ENCODE measurements around the gene HTRA3. TPM values are rescaled to one million over a fixed set of nuclear protein-coding genes. Genes with fewer than 3 reads are reported as not detected.

Gene HTRA3
- total RNA-seq, 1 experiment from 2014 or later: not detected

DNA sequence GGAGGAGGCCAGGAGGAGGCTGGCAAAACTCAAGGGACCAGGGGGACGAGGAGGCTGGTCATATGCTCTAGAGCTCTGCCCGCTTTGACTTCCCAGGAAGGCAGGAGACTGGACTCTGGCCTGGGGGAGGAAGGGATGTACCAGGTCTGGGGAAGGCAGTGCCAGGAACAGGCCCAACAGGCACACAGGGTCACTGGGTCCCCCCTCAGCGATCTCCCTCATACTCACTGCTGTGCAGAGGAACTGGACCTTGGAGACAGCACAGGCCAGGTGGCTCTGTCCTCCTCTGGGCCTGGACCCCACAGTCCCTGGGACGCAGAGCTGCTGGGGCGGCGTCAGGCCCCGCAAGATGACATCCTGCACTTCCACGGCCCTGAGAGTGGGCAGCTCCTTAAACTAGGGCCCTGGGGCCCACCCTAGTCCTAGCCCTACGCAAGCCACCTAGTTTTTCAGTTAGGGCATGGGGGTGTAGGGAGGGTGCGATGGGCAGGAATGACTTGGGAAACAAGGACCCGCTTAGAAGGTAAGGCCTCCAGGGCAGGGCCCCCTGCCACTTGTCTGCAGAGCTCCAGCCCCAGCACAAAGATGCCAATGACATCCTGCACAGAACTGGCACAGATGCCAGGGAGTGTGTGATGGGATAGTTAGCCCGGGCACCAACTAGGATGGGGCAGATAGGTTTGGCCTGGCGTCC, 59.5 kb downstream of the HTRA3 start:
- no peaks in the 10 kb centered on the region for H3K9me3 ChIP-seq (ENCODE audit: low read length)
- no peak overlapping the region for H3K9ac ChIP-seq (ENCODE audit: low read length)
- no peak overlapping the region for H3K4me3 ChIP-seq (ENCODE audit: low read length)
- no peak overlapping the region for H3K27ac ChIP-seq (ENCODE audit: low read length)
- no peaks in the 10 kb centered on the region for H3K9me2 ChIP-seq (replicated peaks; ENCODE audit: insufficient read depth, low read length)
- no peaks in the 10 kb centered on the region for H3K36me3 ChIP-seq (ENCODE audit: insufficient read depth, low read length)
- H3K79me2 ChIP-seq (ENCODE audit: low read length): no peaks in the 10 kb centered on the region
- H3K27me3 ChIP-seq (ENCODE audit: low read length): no peaks in the 10 kb centered on the region
- no peak overlapping the region for H2AFZ ChIP-seq (ENCODE audit: low read length)
- H4K20me1 ChIP-seq (ENCODE audit: insufficient read depth, low read depth, low read length): no peaks in the 10 kb centered on the region
- no peaks in the 10 kb centered on the region for H3K4me1 ChIP-seq (ENCODE audit: low read length)
- DNase-seq: no peak
- no peak overlapping the region for H3K4me2 ChIP-seq (ENCODE audit: low read depth, low read length, poor library complexity, severe bottlenecking)

- no peaks in the 10 kb centered on the region for H3K36me3 ChIP-seq (ENCODE audit: insufficient read depth, low read length)
- H3K9me2 ChIP-seq (replicated peaks; ENCODE audit: insufficient read depth, low read length): no peaks in the 10 kb centered on the region
- H3K4me3 ChIP-seq (ENCODE audit: low read length): no peak overlapping the region
- no peak for DNase-seq
- H3K79me2 ChIP-seq (ENCODE audit: low read length): no peaks in the 10 kb centered on the region
- no peaks in the 10 kb centered on the region for H3K27me3 ChIP-seq (ENCODE audit: low read length)
- H3K4me2 ChIP-seq (ENCODE audit: low read depth, low read length, poor library complexity, severe bottlenecking): no peak overlapping the region
- no peak overlapping the region for H3K27ac ChIP-seq (ENCODE audit: low read length)
- no peak overlapping the region for H2AFZ ChIP-seq (ENCODE audit: low read length)
- H4K20me1 ChIP-seq (ENCODE audit: insufficient read depth, low read depth, low read length): no peaks in the 10 kb centered on the region
- no peaks in the 10 kb centered on the region for H3K4me1 ChIP-seq (ENCODE audit: low read length)
- no peak overlapping the region for H3K9ac ChIP-seq (ENCODE audit: low read length)
- no peaks in the 10 kb centered on the region for H3K9me3 ChIP-seq (ENCODE audit: low read length)
These were observed 60.0 kb downstream of the HTRA3 start for GRCh38 chr4:8329560-8329858.

- Histone ChIP-seq H2AFZ (ENCODE audit: low read length) (no peak overlapping the region), H3K9me2 (replicated peaks; ENCODE audit: insufficient read depth, low read length) (no peaks in the 10 kb centered on the region), H3K27me3 (ENCODE audit: low read length) (no peaks in the 10 kb centered on the region), H3K79me2 (ENCODE audit: low read length) (no peaks in the 10 kb centered on the region), H3K9me3 (ENCODE audit: low read length) (no peaks in the 10 kb centered on the region), H3K4me3 (ENCODE audit: low read length) (no peak overlapping the region), H3K4me2 (ENCODE audit: low read depth, low read length, poor library complexity, severe bottlenecking) (no peak overlapping the region), H3K9ac (ENCODE audit: low read length) (no peak overlapping the region), H4K20me1 (ENCODE audit: insufficient read depth, low read depth, low read length) (no peaks in the 10 kb centered on the region), H3K27ac (ENCODE audit: low read length) (no peak overlapping the region), H3K36me3 (ENCODE audit: insufficient read depth, low read length) (no peaks in the 10 kb centered on the region), H3K4me1 (ENCODE audit: low read length) (no peaks in the 10 kb centered on the region)
- DNase-seq: no peak
These were observed 60.6 kb downstream of the HTRA3 start for GRCh38 chr4:8329859-8330761.

DNA sequence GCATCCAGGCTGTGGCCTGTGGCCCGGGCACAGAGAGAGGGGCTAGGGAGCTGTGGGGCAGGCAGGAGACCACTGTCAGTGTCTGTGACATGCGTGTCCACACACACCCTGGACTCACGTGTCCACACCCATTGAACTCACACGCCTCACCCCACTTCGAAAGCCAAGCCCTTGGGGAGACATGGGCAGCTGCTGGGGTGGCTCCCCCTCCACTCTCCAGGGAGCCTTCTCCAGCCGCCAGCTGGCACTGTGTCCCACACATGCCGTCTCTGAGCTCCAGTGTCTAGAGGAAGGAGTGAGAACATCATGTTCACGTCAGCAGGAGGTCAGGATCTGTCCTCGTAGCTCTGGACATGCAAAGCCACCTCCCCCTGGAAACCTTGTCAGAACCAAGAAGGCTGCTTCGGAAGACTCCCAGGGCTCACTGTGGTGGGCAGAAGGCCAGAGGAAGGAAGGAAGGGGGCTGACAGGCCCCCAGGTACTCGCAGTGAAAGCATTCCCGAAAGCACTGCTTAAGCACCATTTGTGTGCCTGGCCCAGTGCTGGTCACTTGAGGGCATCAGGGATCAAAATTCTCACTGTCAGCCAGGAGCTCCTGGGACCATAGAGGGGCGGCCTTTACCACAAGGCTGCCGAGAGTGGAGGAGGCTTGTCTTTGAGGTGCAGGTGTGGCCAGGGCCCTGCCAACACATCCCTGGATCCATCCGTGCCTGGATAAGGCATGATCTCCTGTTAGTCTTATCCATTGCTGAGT, 61.4 kb downstream of the HTRA3 start:
- Histone ChIP-seq H4K20me1 (ENCODE audit: insufficient read depth, low read depth, low read length) (no peaks in the 10 kb centered on the region), H3K4me3 (ENCODE audit: low read length) (no peak overlapping the region), H3K9ac (ENCODE audit: low read length) (no peak overlapping the region), H3K4me2 (ENCODE audit: low read depth, low read length, poor library complexity, severe bottlenecking) (no peak overlapping the region), H3K4me1 (ENCODE audit: low read length) (no peaks in the 10 kb centered on the region), H3K9me2 (replicated peaks; ENCODE audit: insufficient read depth, low read length) (no peaks in the 10 kb centered on the region), H3K36me3 (ENCODE audit: insufficient read depth, low read length) (no peaks in the 10 kb centered on the region), H3K79me2 (ENCODE audit: low read length) (no peaks in the 10 kb centered on the region), H3K9me3 (ENCODE audit: low read length) (no peaks in the 10 kb centered on the region), H3K27ac (ENCODE audit: low read length) (no peak overlapping the region), H2AFZ (ENCODE audit: low read length) (no peak overlapping the region), H3K27me3 (ENCODE audit: low read length) (no peaks in the 10 kb centered on the region)
- no peak for DNase-seq

- Histone ChIP-seq H4K20me1 (ENCODE audit: insufficient read depth, low read depth, low read length) (no peaks in the 10 kb centered on the region), H3K27me3 (ENCODE audit: low read length) (no peaks in the 10 kb centered on the region)
These were observed 62.0 kb downstream of the HTRA3 start for GRCh38 chr4:8331575-8331955.

DNA sequence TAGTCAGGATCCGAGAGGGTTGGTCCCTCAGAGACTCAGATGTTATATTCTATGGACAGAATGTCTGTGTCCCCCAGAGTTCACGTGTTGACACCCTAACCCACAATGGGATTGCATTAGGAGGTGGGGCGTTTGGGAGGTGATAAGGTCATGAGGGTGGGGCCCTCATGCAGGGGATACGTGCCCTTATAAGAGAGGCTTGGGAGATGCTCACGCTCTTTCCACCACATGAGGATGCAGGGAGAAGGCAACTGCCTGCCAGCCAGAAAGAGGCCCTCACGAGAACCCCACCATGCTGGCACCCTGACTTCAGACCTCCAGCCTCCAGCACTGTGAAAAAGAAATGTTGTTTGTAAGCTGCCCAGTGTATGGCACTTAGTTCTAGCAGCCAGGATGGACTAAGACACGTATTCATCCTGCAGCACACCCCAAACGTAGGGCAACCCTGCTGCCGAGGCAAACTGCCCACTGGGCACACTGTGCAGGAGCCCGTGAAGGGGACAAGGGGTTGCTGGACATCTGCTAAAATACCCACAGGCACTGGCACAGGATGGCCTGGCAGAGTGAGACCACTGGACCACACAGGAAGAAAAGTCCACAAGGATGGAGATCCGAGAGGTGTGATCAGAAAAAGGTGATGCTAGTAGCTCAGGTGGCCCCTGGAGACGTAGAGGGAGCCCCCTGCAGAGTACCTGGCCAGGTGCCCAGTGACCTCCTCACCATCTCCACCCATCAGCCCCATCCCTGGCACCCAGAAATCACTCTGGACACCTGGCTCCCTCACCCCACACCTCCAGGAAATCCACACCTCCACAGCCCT, 62.7 kb downstream of the HTRA3 start:
- no peaks in the 10 kb centered on the region for H3K9me3 ChIP-seq (ENCODE audit: low read length)
- DNase-seq: no peak

More at GRCh38 chr4:8331575-8331955, 62.0 kb downstream of the HTRA3 start:
- DNase-seq: no peak
- H3K27ac ChIP-seq (ENCODE audit: low read length): no peak overlapping the region
- no peaks in the 10 kb centered on the region for H3K9me3 ChIP-seq (ENCODE audit: low read length)
- H3K79me2 ChIP-seq (ENCODE audit: low read length): no peaks in the 10 kb centered on the region
- no peaks in the 10 kb centered on the region for H3K9me2 ChIP-seq (replicated peaks; ENCODE audit: insufficient read depth, low read length)
- no peak overlapping the region for H3K4me2 ChIP-seq (ENCODE audit: low read depth, low read length, poor library complexity, severe bottlenecking)
- H3K9ac ChIP-seq (ENCODE audit: low read length): no peak overlapping the region
- no peaks in the 10 kb centered on the region for H3K4me1 ChIP-seq (ENCODE audit: low read length)
- H2AFZ ChIP-seq (ENCODE audit: low read length): no peak overlapping the region
- H3K4me3 ChIP-seq (ENCODE audit: low read length): no peak overlapping the region
- H3K36me3 ChIP-seq (ENCODE audit: insufficient read depth, low read length): no peaks in the 10 kb centered on the region

DNA sequence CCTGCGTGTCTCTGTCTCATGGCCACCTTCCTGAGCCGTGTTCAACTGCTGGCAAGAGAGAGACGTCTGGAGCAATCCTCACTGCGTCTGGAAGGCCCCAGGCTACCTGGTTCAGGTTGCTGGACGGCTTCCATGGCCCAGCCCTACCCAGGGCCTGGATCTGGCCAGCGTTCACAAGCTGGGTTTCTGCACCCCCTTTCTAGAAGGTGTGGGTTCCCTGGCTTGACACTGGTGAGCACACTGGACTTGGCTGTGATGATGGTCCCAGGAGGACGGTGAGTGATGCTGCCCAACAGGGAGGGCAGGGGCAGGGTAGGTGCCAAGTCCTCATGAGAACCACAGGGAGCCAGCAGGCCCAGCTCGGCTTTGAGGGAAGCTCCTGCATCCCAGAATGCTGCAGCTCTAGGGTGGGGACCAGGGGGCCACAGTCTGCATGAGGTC, 63.4 kb downstream of the HTRA3 start:
- DNase-seq: no peak
- Histone ChIP-seq H3K4me2 (ENCODE audit: low read depth, low read length, poor library complexity, severe bottlenecking) (no peak overlapping the region), H3K9me3 (ENCODE audit: low read length) (no peaks in the 10 kb centered on the region), H3K36me3 (ENCODE audit: insufficient read depth, low read length) (no peaks in the 10 kb centered on the region), H3K79me2 (ENCODE audit: low read length) (no peaks in the 10 kb centered on the region), H2AFZ (ENCODE audit: low read length) (no peak overlapping the region), H3K4me3 (ENCODE audit: low read length) (no peak overlapping the region), H4K20me1 (ENCODE audit: insufficient read depth, low read depth, low read length) (no peaks in the 10 kb centered on the region), H3K4me1 (ENCODE audit: low read length) (no peaks in the 10 kb centered on the region), H3K9ac (ENCODE audit: low read length) (no peak overlapping the region), H3K9me2 (replicated peaks; ENCODE audit: insufficient read depth, low read length) (no peaks in the 10 kb centered on the region), H3K27ac (ENCODE audit: low read length) (no peak overlapping the region), H3K27me3 (ENCODE audit: low read length) (no peaks in the 10 kb centered on the region)

More for the DNA sequence above, 62.7 kb downstream of the HTRA3 start:
- Histone ChIP-seq H4K20me1 (ENCODE audit: insufficient read depth, low read depth, low read length) (no peaks in the 10 kb centered on the region), H3K4me3 (ENCODE audit: low read length) (no peak overlapping the region), H2AFZ (ENCODE audit: low read length) (no peak overlapping the region), H3K9ac (ENCODE audit: low read length) (no peak overlapping the region), H3K79me2 (ENCODE audit: low read length) (no peaks in the 10 kb centered on the region), H3K4me2 (ENCODE audit: low read depth, low read length, poor library complexity, severe bottlenecking) (no peak overlapping the region), H3K27ac (ENCODE audit: low read length) (no peak overlapping the region), H3K36me3 (ENCODE audit: insufficient read depth, low read length) (no peaks in the 10 kb centered on the region), H3K27me3 (ENCODE audit: low read length) (no peaks in the 10 kb centered on the region), H3K9me2 (replicated peaks; ENCODE audit: insufficient read depth, low read length) (no peaks in the 10 kb centered on the region), H3K4me1 (ENCODE audit: low read length) (no peaks in the 10 kb centered on the region)
